H1 (cell line): ENCODE results near the gene TBC1D20. TPM values are rescaled to one million over a fixed set of nuclear protein-coding genes. Genes with fewer than 3 reads are reported as not detected.

Source experiments
- CTCF ChIA-PET: fragments of 300-600 bp; sonication (Branson Sonifier 250); formaldehyde crosslinking; loops from one replicate; lab custom pipeline; 2021; ENCODE audit not compliant: partially characterized antibody; lab: Charles Lee
- POLR2A ChIA-PET: fragments of 300-600 bp; sonication (Branson Sonifier 250); formaldehyde crosslinking; loops from one replicate; lab custom pipeline; 2021; ENCODE audit warnings: inconsistent platforms; ENCODE audit not compliant: partially characterized antibody; lab: Charles Lee
- DNase-seq, 2 experiments: peaks; one replicate each; pipeline versions ENCODE4 v3.0.0 to v3.0.0-alpha.2; 2010 to 2022; ENCODE audit warnings: low spot score in 2 of 2, low read depth in 1 of 2, mixed read lengths in 1 of 2
- FAIRE-seq: peaks from 2 replicates; lab custom pipeline; 2011; peaks lifted over from hg19 to GRCh38; lab: Jason Lieb, UNC
- H2AFZ ChIP-seq: 2 replicates; pipeline ENCODE4 v1.8.1; 2012; ENCODE audit warnings: low read length, inconsistent platforms
- H2AK5ac ChIP-seq: 2 replicates; pipeline ENCODE4 v1.6.1; 2013; ENCODE audit warnings: low read depth, low read length
- H2BK120ac ChIP-seq: replicated peaks from 2 replicates; pipeline ENCODE3; 2013; ENCODE audit warnings: low read depth, low read length, inconsistent platforms
- H2BK12ac ChIP-seq: 2 replicates; pipeline ENCODE4 v1.6.1; 2013; ENCODE audit warnings: low read depth, low read length
- H2BK15ac ChIP-seq: 2 replicates; pipeline ENCODE4 v1.6.1; 2013; ENCODE audit warnings: low read length
- H2BK20ac ChIP-seq: 2 replicates; pipeline ENCODE4 v1.6.1; 2013; ENCODE audit warnings: low read length
- H2BK5ac ChIP-seq: 2 replicates; pipeline ENCODE4 v1.6.1; 2013; ENCODE audit warnings: low read depth, low read length
- H3K14ac ChIP-seq: 2 replicates; pipeline ENCODE4 v1.6.1; 2013; ENCODE audit warnings: inconsistent platforms; ENCODE audit not compliant: insufficient read length
- H3K18ac ChIP-seq: 2 replicates; pipeline ENCODE4 v1.6.1; 2013; ENCODE audit warnings: low read length; ENCODE audit errors: extremely low read depth
- H3K23ac ChIP-seq: 2 replicates; pipeline ENCODE4 v1.6.1; 2013; ENCODE audit warnings: inconsistent platforms; ENCODE audit not compliant: insufficient read length
- H3K23me2 ChIP-seq: 2 replicates; pipeline ENCODE4 v1.6.1; 2013; ENCODE audit warnings: low read depth, low read length
- H3K27ac ChIP-seq: 2 replicates; pipeline ENCODE4 v1.6.1; 2011; ENCODE audit warnings: low read depth, low read length, inconsistent platforms
- H3K27me3 ChIP-seq, 4 experiments: replicated peaks in 1 of 4; 1 replicate in 1 of 4; 2 replicates in 3 of 4; pipeline versions ENCODE4 v1.6.1 to v1.8.1; 2011 to 2013; ENCODE audit warnings: low read length in 3 of 4, mild to moderate bottlenecking in 3 of 4, inconsistent platforms in 2 of 4, mixed read lengths in 2 of 4, moderate library complexity in 1 of 4; ENCODE audit not compliant: control insufficient read depth in 3 of 4, insufficient read depth in 3 of 4; ENCODE audit errors: extremely low read depth in 1 of 4
- H3K36me3 ChIP-seq, 4 experiments: 2 replicates each; pipeline versions ENCODE4 v1.6.1 to v1.8.1; 2011 to 2013; ENCODE audit warnings: mild to moderate bottlenecking in 4 of 4, low read length in 3 of 4, moderate library complexity in 2 of 4, control low read depth in 1 of 4, inconsistent platforms in 1 of 4; ENCODE audit not compliant: insufficient read depth in 4 of 4, control insufficient read depth in 2 of 4
- H3K4ac ChIP-seq: replicated peaks from 2 replicates; pipeline ENCODE3; 2013; ENCODE audit warnings: low read length, low read depth, mixed read lengths, inconsistent platforms; ENCODE audit not compliant: insufficient read length
- H3K4me1 ChIP-seq, 4 experiments: replicated peaks in 1 of 4; 1 replicate in 1 of 4; 2 replicates in 3 of 4; pipeline versions ENCODE4 v1.6.1 to v1.8.1; 2011 to 2013; ENCODE audit warnings: low read length in 3 of 4, inconsistent platforms in 2 of 4, mixed read lengths in 1 of 4; ENCODE audit not compliant: insufficient read depth in 4 of 4, control insufficient read depth in 3 of 4
- H3K4me2 ChIP-seq, 2 experiments: 2 replicates each; pipeline versions ENCODE4 v1.6.1 to v1.8.1; 2011 to 2013; ENCODE audit warnings: low read depth in 2 of 2, low read length in 2 of 2, control low read depth in 1 of 2, inconsistent platforms in 1 of 2, mild to moderate bottlenecking in 1 of 2; ENCODE audit not compliant: insufficient read depth in 1 of 2
- H3K4me3 ChIP-seq, 4 experiments: fragments of 200-600, 300-600 bp in 1 of 4; sonication (generic), shearing (Covaris generic), sonication (Bioruptor Twin) in 1 of 4; 2 replicates each; pipeline versions ENCODE4 v1.5.1 to v1.8.1; 2011 to 2016; ENCODE audit warnings: low read length in 4 of 4, low read depth in 3 of 4, control low read depth in 2 of 4, inconsistent platforms in 2 of 4, mild to moderate bottlenecking in 2 of 4, mixed read lengths in 1 of 4, moderate library complexity in 1 of 4; ENCODE audit not compliant: insufficient read depth in 2 of 4; ENCODE audit errors: extremely low read depth in 1 of 4
- H3K56ac ChIP-seq: replicated peaks from 2 replicates; pipeline ENCODE3; 2013; ENCODE audit warnings: low read depth, mild to moderate bottlenecking, mixed read lengths, low read length, inconsistent platforms; ENCODE audit not compliant: insufficient read length
- H3K79me1 ChIP-seq: 2 replicates; pipeline ENCODE4 v1.6.1; 2013; ENCODE audit warnings: low read depth, low read length, control low read depth
- H3K79me2 ChIP-seq, 2 experiments: 2 replicates each; pipeline versions ENCODE4 v1.6.1 to v1.8.1; 2012 to 2013; ENCODE audit warnings: low read length in 2 of 2, mild to moderate bottlenecking in 2 of 2, inconsistent platforms in 1 of 2; ENCODE audit not compliant: insufficient read depth in 2 of 2, control insufficient read depth in 1 of 2
- H3K9ac ChIP-seq, 4 experiments: replicated peaks in 1 of 4; 1 replicate in 1 of 4; 2 replicates in 3 of 4; pipeline versions ENCODE4 v1.6.1 to v1.8.1; 2011 to 2013; ENCODE audit warnings: low read depth in 3 of 4, low read length in 3 of 4, control low read depth in 2 of 4, mild to moderate bottlenecking in 2 of 4, moderate library complexity in 2 of 4, inconsistent platforms in 1 of 4; ENCODE audit errors: extremely low read depth in 1 of 4
- H3K9me3 ChIP-seq, 2 experiments: 2 replicates each; pipeline versions ENCODE4 v1.6.1 to v1.8.1; 2012 to 2013; ENCODE audit warnings: mild to moderate bottlenecking in 2 of 2, moderate library complexity in 2 of 2, control low read depth in 1 of 2, inconsistent platforms in 1 of 2, low read depth in 1 of 2, low read length in 1 of 2, mixed read lengths in 1 of 2; ENCODE audit not compliant: insufficient read depth in 2 of 2
- H4K20me1 ChIP-seq, 2 experiments: replicated peaks in 1 of 2; 2 replicates each; pipeline versions ENCODE3 to v1.8.1; 2011 to 2013; ENCODE audit warnings: inconsistent platforms in 2 of 2, low read length in 2 of 2, mild to moderate bottlenecking in 1 of 2; ENCODE audit not compliant: insufficient read depth in 2 of 2, control insufficient read depth in 1 of 2
- H4K5ac ChIP-seq: 2 replicates; pipeline ENCODE4 v1.6.1; 2013; ENCODE audit warnings: low read length, low read depth, mixed read lengths, inconsistent platforms; ENCODE audit not compliant: insufficient read length
- H4K8ac ChIP-seq: 2 replicates; pipeline ENCODE4 v1.8.0; 2013; ENCODE audit warnings: mild to moderate bottlenecking, moderate library complexity, low read length, inconsistent platforms; ENCODE audit not compliant: insufficient read depth; ENCODE audit errors: extremely low read depth
- H4K91ac ChIP-seq: replicated peaks from 2 replicates; pipeline ENCODE3; 2013; ENCODE audit warnings: low read length, mixed read lengths, inconsistent platforms; ENCODE audit not compliant: insufficient read length
- BRCA1 ChIP-seq: IDR thresholded peaks from 2 replicates; pipeline ENCODE4 v1.6.1; 2012; ENCODE audit warnings: low read depth, low read length, improper control_type of control experiment
- CBX8 ChIP-seq: fragments of 300-800, 300-1000 bp; sonication (generic); IDR thresholded peaks from 2 replicates; pipeline ENCODE4 v1.7.1; 2016; ENCODE audit warnings: low read depth, low read length, borderline replicate concordance
- EZH2 ChIP-seq: fragments of 200-600 bp; sonication (generic); IDR thresholded peaks from 2 replicates; pipeline ENCODE4 v1.7.1; 2012; ENCODE audit warnings: low read depth, mild to moderate bottlenecking, moderate library complexity, low read length, inconsistent platforms; ENCODE audit not compliant: severe bottlenecking
- NANOG ChIP-seq: IDR thresholded peaks from 2 replicates; pipeline ENCODE4 v1.6.1; 2011; ENCODE audit warnings: low read length, low read depth, mild to moderate bottlenecking, inconsistent platforms; ENCODE audit not compliant: insufficient read depth, poor library complexity, severe bottlenecking
- POLR2AphosphoS5 ChIP-seq: IDR thresholded peaks from 2 replicates; pipeline ENCODE4 v1.6.1; 2011; ENCODE audit warnings: low read depth, low read length
- RBBP5 ChIP-seq: IDR thresholded peaks from 2 replicates; pipeline ENCODE4 v1.7.1; 2012; ENCODE audit warnings: low read depth, mild to moderate bottlenecking, inconsistent platforms, low read length, moderate library complexity, borderline replicate concordance
- SAP30 ChIP-seq: fragments of 300-600 bp; sonication (generic); IDR thresholded peaks from 2 replicates; pipeline ENCODE4 v1.7.1; 2012; ENCODE audit warnings: low read length, moderate library complexity, mild to moderate bottlenecking, inconsistent platforms; ENCODE audit not compliant: insufficient read depth, insufficient replicate concordance
- TAF7 ChIP-seq: optimal IDR thresholded peaks from 2 replicates; pipeline ENCODE3; 2011; ENCODE audit warnings: low read depth, mild to moderate bottlenecking, inconsistent platforms, low read length, moderate library complexity, borderline replicate concordance
- TEAD4 ChIP-seq: IDR thresholded peaks from 2 replicates; pipeline ENCODE4 v1.6.1; 2012; ENCODE audit warnings: low read depth, low read length, inconsistent platforms, mixed read lengths
- WGBS, 2 experiments: shearing (Covaris generic) in 1 of 2; methylation state at CpG; one replicate each; pipeline versions ENCODE4 v1.1.6 to v1.1.7; 2013 to 2015; ENCODE audit warnings: low lambda C conversion rate in 2 of 2, mixed read lengths in 2 of 2, inconsistent platforms in 1 of 2, low coverage in 1 of 2, missing lambda C conversion rate in 1 of 2; ENCODE audit not compliant: insufficient replicate concordance in 2 of 2, insufficient coverage in 1 of 2, insufficient read length in 1 of 2; ENCODE audit errors: extremely low coverage in 1 of 2, missing lambda C conversion rate in 1 of 2; 5-methylcytosine and 5-hydroxymethylcytosine counted together
- polyA plus RNA-seq, 7 experiments: library from polyadenylated mRNA; depleted of rRNA in 3 of 7; stranded (reverse) in 5 of 7; unstranded in 2 of 7; fragments of >200 nt in 5 of 7; fragments of 200-250 nt in 2 of 7; gene quantifications; 1 replicate in 5 of 7; 2 replicates in 1 of 7; 4 replicates in 1 of 7; pipeline versions ENCODE4 v1.2.1 to v1.2.3, GENCODE V29; 2011 to 2013; ENCODE audit warnings: missing spikeins in 2 of 7, mixed read lengths in 2 of 7
- total RNA-seq: library from RNA; stranded (reverse); fragmentation: NEBNext Ultra II Directional; extraction: Animal tissue kit (Norgen Biotek cat#: 25700); gene quantifications from 2 replicates; pipeline ENCODE4 v1.2.1, GENCODE V29; 2021
- TF ChIP-seq, protein P1 (sequence below): IDR thresholded peaks from 2 replicates; pipeline ENCODE4 v1.6.1; 2011; ENCODE audit warnings: low read length, improper control_type of control experiment
- TF ChIP-seq, protein P2 (sequence below): IDR thresholded peaks from 2 replicates; pipeline ENCODE4 v1.6.1; 2012; ENCODE audit warnings: inconsistent platforms

The TBC1D20 gene
- total and polyA plus RNA-seq, 2 of the 8 experiments (the other 6 are each of a cell fraction or from before 2014, with no cell fraction given): 14.5 to 17.1 TPM

DNA sequence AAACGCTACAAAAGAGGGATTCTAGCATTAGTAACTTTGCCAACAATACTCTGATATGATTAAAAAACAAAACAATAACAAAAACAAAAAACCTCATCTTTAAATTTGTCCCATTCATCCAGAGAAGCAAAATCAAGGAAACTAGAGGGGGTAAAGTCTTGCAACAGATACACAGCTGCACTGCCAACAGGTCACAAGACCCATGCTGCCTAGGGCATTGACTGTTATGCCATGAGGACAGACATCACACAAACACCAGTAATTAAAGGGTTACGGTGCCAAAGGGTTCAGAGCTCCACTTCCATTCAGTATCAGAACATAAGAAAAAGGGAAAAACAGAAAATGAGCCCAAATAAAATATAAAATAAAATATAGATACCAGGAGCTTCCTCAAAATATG lies 1.6 kb downstream of the TBC1D20 start:
- H3K27ac ChIP-seq: no peak overlapping the region
- no peaks in the 10 kb centered on the region for H3K36me3 ChIP-seq
- H3K56ac ChIP-seq: no peak overlapping the region
- no peaks in the 10 kb centered on the region for H3K9me3 ChIP-seq
- no peak overlapping the region; a peak in 1 of 7 replicates for H3K9ac ChIP-seq
- H3K23ac ChIP-seq: no peak overlapping the region
- ChIA-PET POLR2A (interaction anchor here (0.6 to 5.1 kb wide), 3 partner anchors 12 to 80 kb away, joined by 3 to 26 read pairs (median 16); partner anchors contain the start of gene TRIB3), CTCF (interaction anchor here (0.5 to 2.1 kb wide), 4 partner anchors 15 to 117 kb away, joined by 3 to 5 read pairs (median 3); no protein-coding TSS in a partner anchor)
- H2BK120ac ChIP-seq: no peak overlapping the region
- peaks cover 0 to 4% (median 1%) of the 10 kb centered on the region in 4 experiments; a peak in 3 of 7 replicates for H3K4me1 ChIP-seq
- peaks cover 9% of the 10 kb centered on the region; the same call in 1 of the 2 replicates for H3K79me1 ChIP-seq
- H2BK15ac ChIP-seq: no peak overlapping the region
- H2BK5ac ChIP-seq: no peak overlapping the region
- DNase-seq: no peak
- 96% methylated on average over 2 of the region's 2 CpGs; no CpG with 5 or more reads in 1 of the 2 experiments for WGBS, 2 experiments
- H3K18ac ChIP-seq: no peak overlapping the region
- no peak overlapping the region for H2BK20ac ChIP-seq
- no peak overlapping the region for H2AK5ac ChIP-seq
- H3K79me2 ChIP-seq: peaks cover 4 to 47% of the 10 kb centered on the region in 2 experiments
- no peak overlapping the region for H2BK12ac ChIP-seq
- H4K91ac ChIP-seq: no peak overlapping the region
- no peak overlapping the region for H4K8ac ChIP-seq
- H4K20me1 ChIP-seq: peaks cover 2 to 14% of the 10 kb centered on the region in 2 experiments
- H3K4me3 ChIP-seq: peak overlapping the region in 1 of 4 experiments; percentile 86; a peak in 1 of 8 replicates
- no peak overlapping the region for H2AFZ ChIP-seq
- H4K5ac ChIP-seq: no peak overlapping the region
- H3K27me3 ChIP-seq: peaks cover 0 to 9% (median 7%) of the 10 kb centered on the region in 4 experiments; a peak in 3 of 7 replicates
- H3K4me2 ChIP-seq: peak overlapping the region in 1 of 2 experiments; percentile 82; a peak in 1 of 4 replicates
- no peak overlapping the region for H3K4ac ChIP-seq
- H3K14ac ChIP-seq: no peak overlapping the region
- no peak for FAIRE-seq
- H3K23me2 ChIP-seq: peaks cover 6% of the 10 kb centered on the region; the same call in 1 of the 2 replicates
- TF ChIP-seq, protein P1, sequence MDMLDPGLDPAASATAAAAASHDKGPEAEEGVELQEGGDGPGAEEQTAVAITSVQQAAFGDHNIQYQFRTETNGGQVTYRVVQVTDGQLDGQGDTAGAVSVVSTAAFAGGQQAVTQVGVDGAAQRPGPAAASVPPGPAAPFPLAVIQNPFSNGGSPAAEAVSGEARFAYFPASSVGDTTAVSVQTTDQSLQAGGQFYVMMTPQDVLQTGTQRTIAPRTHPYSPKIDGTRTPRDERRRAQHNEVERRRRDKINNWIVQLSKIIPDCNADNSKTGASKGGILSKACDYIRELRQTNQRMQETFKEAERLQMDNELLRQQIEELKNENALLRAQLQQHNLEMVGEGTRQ: no peak
- TF ChIP-seq NANOG: no peak
- TF ChIP-seq TAF7: no peak
- no peak for TF ChIP-seq BRCA1
- TF ChIP-seq, protein P2, sequence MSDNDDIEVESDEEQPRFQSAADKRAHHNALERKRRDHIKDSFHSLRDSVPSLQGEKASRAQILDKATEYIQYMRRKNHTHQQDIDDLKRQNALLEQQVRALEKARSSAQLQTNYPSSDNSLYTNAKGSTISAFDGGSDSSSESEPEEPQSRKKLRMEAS: no peak
- TF ChIP-seq POLR2AphosphoS5: no peak
- TF ChIP-seq TEAD4: no peak
- TF ChIP-seq RBBP5: no peak
- TF ChIP-seq EZH2: no peak
- TF ChIP-seq CBX8: no peak
- TF ChIP-seq SAP30: no peak
